ENCODE results near the gene TRAPPC2L.

- TF ChIP-seq CTCF (IDR thresholded peaks at IDR 0.05; ENCODE audit: insufficient read depth, low read depth, low read length) (no peak), EZH2 (IDR thresholded peaks at IDR 0.05; ENCODE audit: insufficient read depth, low read length) (no peak)
Observed at GRCh38 chr16:88864099-88864498, 7.2 kb downstream of the TRAPPC2L start.
